HEK293T (cell line): ENCODE data around the gene OR1E2.

ENCODE experiments used
- ARNT ChIP-seq: fragments of 450-650 bp; IDR thresholded peaks from 2 replicates; pipeline ENCODE4 v1.6.1; 2017; ENCODE audit warnings: mild to moderate bottlenecking
- FOXK2 ChIP-seq: fragments of 450-650 bp; IDR thresholded peaks from 2 replicates; pipeline ENCODE4 v1.6.1; 2016; ENCODE audit warnings: mild to moderate bottlenecking
- FOXM1 ChIP-seq: fragments of 450-650 bp; IDR thresholded peaks from 2 replicates; pipeline ENCODE4 v1.6.1; 2017; ENCODE audit warnings: mild to moderate bottlenecking, borderline replicate concordance
- HDGF ChIP-seq: fragments of 450-650 bp; IDR thresholded peaks from 2 replicates; pipeline ENCODE4 v1.6.1; 2017; ENCODE audit warnings: antibody characterized with exemption, borderline replicate concordance
- NFRKB ChIP-seq: fragments of 450-650 bp; IDR thresholded peaks from 2 replicates; pipeline ENCODE4 v1.6.1; 2016; ENCODE audit warnings: mild to moderate bottlenecking, moderate library complexity

GRCh38 chr17:3401786-3402185 is 31.9 kb downstream of the OR1E2 start:
- no peak for TF ChIP-seq HDGF
- TF ChIP-seq FOXM1: no peak
- no peak for TF ChIP-seq FOXK2
- no peak for TF ChIP-seq ARNT
- no peak for TF ChIP-seq NFRKB
